GM19372 (cell line): ENCODE data around the gene TMIE.

ENCODE experiments used
- ATAC-seq: cut with Tn5 transposase; IDR thresholded peaks from one replicate; pipeline ENCODE4 v1.9.1; 2021; ENCODE audit warnings: mild to moderate bottlenecking, low read depth, moderate library complexity; ENCODE audit not compliant: unreplicated experiment

TMIE gene, protein sequence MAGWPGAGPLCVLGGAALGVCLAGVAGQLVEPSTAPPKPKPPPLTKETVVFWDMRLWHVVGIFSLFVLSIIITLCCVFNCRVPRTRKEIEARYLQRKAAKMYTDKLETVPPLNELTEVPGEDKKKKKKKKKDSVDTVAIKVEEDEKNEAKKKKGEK

DNA sequence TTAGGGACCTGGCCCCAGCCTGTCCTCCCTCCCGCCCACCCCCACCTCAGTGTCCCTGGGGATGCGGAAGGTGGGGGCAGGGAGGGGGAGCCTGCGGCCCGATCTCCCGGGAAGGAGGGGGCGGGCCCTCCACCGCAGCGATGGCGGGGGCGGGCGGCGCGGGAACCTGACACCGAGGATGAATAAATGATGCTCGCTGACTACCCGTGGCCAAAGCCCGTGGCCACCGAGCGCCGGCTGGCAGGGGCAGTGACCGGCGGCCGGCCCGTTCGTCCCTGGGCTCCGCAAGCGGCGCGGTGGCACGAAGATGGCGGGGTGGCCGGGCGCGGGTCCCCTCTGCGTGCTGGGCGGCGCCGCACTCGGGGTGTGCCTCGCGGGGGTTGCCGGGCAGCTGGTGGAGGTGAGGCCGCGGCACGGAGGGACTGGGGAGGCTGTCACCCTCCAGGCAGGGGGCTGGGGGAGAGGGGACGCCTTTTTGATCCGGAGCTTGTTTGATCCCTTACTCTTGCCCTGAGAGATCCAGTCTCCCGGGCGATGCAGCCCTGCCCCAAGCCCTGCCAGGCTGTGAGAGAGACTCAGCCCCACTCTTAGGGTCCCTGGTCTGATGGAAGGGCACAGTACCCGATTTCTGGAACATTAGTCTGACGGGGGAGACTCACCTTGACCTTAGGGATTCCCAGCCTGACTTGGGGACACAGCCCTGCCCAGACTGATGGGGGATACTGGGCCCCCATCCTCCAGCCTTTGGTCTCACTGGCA is at the start of gene TMIE:
TMIE (plus strand) TSS at position 212 of the 759 bp plus-strand sequence; CDS start at position 308, 96 bp downstream.
- no peak for ATAC-seq

DNA sequence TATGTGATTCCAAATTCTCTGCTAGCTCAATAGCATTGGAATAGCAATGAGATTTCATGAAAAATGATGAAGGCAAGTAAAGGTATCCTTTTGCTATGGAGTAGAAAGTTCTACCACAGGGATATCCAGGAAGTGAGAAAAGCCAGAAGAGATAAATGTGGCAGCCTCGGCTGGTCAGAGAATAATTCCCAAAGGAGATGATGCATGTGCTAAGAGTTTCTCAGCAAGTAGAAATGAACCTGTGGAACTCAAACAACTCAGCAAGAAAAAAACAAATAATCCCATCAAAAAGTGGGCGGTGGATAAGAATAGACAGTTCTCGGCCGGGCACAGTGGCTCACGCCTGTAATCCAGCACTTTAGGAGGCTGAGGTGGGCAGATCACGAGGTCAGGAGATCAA is 45.9 kb upstream of the TMIE start:
- no peak for ATAC-seq

DNA sequence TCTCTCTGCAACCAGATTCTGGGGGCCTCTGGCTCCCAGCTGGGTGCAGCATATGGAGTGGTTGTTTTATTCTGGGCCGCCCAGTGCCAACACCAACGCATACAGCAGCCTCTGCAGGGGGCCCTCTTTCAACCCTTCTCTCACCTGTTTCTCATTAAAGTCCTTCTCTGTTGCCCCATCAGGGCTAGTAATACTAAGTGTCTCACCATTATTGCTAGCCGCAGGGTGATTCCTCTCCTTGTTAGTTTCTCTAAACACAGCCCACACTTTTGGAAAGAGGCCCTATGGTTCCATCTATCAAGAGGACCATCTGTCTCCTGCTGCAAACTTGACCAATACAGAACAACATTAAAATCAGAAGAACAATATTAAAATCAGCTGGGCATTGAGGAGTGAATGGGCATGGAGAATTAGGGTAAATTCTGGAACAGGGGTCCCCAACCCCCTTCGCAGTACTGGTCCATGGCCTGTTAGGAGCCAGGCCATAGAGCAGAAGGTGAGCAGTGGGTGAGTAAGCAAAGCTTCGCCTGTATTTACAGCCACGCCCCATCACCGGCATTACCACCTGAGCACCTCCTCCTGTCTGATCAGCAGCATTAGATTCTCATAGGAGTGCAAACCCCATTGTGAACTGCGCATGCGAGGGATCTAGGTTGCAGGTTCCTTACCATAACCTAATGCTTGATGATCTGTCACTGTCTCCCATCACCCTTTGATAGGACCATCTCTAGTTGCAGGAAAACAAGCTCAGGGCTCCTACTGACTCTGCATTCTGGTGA is 44.2 kb upstream of the TMIE start:
- ATAC-seq, result no peak

DNA sequence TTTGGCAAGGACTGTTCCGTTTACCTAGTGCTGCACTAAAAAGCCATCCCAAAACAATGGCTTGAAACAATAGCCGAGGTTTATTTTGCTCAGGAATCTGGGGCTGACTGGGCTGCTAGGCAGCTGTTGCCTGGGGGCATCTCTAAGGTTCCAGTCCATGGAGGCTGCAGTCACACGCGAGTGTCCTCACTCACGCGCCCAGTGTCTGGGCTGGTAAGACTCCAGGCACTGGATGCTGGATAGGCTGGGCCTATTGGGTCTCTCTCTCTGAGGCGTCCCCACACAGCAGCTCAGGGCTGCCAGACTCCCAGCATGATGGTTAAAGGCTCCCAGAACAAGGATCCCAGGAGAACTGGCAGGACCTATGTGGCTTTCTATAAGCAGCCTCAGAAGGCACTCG is 41.9 kb upstream of the TMIE start:
- no peak for ATAC-seq

DNA sequence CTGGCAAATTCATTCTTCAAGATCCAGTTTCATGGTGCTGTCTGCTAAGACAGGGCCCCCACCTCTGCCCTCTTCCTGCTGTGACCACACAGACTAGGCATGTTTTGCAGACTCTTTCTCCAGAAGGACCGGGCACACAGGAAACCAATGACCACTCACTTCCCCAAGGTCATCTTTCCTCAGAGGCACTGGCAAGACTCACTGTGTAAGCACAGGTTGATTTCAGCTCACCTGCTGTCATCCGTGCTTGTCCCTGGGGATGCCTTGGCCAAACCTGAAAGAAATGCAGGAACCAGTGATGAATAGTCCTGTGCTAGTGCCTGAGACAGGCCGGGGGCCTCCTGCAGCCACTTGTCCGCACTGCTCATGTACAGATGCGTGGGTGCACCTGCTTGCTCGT is 41.2 kb upstream of the TMIE start:
- ATAC-seq, result no peak

DNA sequence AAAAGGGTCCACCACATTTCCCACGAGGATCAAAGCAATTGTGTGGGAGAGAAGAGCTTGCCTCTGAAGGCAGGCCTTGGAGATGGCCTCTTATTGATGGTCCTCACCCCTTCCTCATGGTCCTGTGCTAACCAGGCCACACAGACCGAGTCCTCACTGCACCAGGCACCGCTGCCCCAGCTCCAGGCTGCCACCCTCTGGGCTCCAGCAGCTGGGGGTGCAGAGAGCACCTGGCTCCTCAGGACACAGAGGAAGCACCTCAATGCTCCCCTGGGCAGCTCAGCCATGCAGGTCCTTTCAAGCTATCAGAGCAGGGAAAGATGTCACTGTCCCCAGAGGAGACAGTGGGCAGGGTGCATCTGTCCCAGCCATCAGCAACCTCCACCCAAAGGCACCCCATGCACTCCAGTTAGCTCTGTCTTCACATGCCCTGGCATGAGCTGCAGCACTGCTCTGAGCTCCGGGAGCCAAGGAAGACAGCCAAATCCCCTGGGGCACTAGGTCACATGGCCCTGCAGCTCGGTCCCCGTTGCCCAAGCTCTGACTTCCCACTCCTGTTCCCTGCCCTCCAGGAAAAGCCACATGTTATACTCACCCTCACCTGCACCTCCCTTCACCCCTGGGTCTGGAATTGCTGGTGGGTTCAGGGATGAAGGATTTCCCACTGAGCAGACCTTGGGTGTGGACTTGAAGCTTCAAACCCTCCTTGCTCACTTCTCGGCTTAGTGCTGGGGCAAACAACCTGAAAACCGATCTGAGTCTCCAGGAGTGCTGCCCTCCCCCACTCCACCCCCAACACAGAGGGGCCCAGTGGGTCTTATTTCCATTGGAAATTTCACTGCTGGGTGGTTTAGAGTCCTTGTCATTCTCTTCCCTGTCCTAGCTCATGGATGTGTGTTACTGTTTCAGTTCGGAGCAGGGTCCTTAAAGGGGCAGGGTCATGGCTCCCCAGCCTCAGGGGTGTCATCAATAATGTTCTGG is 40.4 kb upstream of the TMIE start:
- ATAC-seq, result no peak

DNA sequence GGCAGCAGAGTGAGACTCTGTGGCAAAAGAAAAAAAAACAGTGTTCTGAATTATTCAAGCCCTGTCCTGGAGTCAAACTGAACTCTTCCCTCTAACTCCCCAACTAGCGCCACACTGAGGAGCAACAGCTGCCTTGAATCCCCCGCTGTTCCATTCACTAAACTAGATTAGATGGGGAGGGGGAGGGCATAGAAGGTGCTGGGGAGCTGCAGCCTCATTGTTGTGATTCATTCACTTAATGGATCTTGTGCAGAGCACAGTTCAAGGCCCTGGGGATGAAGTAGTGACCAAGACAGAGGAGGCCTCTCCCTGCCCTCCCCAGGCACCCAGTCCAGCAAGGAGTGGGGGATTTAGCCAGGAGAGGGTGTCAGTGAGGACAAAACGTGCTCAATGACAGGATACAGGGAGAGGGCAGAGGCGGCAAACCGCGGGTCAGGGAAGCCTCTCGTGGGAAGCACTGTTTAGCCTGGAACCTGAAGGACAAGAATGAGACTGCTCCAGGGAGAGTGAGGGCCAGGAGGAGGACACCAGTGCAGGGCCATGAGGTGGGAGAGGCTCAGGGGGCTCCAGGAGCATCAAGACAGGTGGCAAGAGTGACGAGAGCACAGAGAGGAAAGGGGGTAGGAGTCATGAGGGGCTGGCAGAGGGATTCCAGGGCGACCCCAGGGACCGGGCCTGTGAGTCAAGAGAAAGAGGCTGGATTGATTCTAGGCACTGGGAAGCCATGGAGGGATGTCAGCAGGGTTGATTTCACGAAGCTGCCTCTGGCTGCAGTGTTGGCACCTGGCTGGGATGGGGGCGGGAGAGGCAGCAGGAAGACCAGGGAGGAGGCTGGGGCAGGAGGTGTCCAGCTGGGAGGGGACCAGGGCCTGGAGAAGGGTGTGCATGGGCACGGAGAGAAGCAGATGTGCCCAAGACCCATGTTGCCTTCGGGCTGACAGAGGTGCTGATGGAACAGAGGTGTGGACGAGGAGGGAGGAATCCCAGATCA is 39.1 kb upstream of the TMIE start:
- no peak for ATAC-seq

DNA sequence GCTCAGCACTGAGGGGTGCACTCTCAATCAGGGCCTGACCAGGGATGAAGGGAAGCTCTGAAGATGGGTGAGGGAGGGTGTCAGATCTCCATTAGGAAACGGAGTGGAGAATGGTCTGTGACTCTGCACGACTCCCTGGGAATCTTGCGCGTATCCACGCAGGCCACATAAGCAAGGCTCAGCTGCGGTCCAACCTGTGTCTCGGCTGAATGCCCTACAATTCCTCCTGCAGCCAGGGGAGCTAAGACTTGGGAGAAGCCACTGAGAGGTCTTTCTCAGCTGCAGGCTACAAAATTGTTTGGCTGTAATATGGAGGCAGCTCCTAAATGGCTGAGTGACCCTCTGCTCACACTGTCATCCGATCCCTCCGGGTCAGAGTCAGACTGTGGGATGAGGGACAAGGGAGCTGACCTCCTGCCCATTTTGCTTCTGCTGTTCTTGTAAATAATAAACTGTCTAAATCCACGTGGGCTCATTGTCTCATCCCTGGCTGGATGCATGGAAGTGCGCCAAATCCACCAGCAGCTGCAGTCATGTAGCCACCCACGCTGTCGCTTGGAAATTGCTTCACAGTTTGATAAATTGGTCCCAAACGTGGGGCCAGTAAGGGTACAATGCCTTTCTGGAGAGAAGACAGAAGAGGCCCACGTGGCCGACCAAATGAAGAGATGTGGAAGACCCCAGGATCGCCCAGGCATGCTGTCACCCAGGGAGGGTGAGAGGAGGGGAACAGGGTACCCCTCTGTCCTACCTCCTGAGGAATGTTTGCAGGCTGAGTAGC is 38.2 kb upstream of the TMIE start:
- no peak for ATAC-seq

DNA sequence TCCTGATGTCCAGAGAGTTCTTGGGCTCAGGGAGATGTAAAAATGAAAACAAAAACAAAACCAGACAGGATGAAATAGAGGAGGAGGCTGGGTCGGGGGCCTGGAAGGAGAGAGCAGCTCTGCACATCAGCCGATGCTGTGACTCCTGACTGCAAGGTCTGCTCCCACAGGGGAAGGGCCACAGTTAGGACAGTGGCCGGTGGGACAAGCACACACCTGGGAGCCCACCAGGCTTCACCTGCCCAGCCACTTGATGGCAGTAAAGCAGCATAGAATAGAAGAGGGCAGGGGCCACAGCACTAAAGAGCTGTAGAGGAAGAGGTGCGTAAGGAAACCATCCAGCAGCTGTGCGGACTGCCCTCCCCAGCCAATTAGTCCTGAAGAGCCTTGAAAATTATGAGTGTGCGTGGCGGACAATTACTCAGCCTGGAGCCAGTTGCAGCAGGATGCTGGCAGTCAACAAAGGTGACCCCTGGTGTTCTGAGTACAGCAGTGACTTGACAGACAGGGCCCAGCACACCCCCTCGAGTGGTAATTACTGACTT is 37.5 kb upstream of the TMIE start:
- ATAC-seq, result no peak

DNA sequence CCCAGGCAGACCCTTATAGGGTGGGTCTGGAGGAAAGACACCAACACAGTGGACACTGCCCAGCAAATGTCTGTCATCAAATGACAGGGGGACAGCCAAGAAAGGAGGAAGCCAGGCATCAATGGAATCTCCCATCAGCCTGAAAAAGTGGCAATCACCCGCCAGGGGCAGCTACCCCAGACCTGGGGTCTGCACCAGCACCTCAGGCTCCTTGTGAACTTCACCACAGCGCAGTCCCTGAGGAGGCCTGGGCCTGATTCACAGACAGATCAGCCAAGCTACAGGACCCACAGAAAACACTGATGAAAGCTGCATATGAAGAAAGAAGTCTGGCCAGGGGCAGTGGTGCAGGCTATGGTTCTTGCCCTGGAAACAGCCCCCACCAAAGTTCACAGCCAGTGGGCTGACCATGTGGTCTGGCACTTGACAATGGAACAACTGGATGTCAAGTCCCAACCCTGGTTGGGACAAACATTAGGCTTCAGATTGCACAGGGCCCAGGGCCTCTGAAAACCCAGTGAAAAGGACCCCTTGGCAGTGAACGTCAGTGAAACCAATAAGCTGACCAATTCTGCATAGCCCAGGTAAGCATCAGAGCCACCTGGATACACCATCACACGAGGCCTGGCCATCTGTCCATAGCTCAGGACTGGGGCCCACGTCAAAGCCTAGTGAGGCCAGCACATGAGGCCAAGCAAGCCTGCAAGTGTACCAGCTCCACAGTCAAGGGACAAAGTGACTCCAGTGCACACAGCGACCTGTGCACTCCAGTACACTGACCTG is 36.8 kb upstream of the TMIE start:
- ATAC-seq, result no peak

DNA sequence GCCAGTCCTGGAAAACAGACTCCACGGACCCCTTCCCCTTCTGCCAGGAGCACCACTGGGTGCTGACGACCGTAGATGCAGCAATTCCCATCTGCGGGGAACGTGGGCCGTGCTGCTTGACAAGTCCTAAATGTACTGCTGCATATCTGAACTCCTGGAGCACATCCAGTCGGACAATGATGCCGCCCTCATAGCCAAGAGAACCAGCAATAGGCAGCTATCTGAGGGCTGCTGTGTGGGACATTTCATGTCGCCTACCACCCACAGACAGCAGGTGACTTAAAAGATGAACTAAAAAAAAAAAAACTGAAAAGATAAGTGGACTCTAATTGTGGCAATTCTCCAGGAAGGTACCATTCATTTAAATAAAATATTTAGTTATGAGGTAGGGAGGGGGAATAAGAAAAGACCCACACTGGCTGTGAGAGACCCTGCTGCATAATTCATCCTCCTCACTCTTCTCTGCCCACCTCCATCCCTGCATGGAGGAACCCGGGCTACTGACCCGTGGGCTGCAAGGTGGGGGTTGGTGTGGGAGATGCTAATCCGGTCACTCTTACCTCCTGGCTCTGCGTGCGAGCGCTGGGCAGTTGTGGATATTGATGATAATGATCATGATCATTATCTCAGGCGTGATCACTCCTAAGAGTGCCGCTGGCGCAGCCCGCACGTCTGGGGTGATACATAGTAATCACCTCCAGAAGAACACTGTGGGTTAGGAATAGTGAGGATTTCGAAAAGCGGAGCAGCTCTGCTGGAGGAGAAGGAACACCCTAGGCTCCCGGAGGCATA is 36.0 kb upstream of the TMIE start:
- ATAC-seq, result no peak

DNA sequence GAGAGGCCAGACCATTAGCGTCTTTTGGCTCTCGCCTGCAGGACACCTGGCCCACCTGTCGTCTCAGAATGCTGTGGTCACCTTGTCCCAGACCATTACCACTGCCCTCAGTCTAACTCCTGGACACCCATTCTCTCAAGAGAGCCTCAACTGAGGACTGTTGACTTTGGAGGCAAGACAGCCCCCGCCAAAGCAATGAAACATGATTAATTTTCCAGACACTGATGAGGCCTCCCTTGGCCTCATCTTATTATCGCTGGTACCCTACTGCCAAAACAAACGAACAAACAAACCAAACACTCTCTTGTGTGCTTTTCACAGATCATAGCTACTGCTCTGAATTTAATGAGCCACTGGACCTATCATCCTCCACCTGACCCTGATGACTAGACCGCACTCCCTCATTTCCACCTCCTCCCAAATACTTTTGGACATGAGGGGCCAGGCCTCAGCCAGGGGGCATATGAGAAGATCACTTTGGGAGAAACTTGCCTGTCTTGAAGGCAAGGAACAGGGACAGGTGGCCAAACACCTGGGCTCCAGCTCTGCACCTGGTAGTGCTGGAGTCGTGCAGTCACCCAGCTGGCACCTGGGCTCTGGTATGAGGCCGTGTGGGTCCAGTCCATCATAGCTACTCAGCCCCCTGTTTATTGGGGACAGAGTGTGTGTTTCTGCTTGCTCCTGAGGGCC is 35.3 kb upstream of the TMIE start:
- ATAC-seq, result no peak

DNA sequence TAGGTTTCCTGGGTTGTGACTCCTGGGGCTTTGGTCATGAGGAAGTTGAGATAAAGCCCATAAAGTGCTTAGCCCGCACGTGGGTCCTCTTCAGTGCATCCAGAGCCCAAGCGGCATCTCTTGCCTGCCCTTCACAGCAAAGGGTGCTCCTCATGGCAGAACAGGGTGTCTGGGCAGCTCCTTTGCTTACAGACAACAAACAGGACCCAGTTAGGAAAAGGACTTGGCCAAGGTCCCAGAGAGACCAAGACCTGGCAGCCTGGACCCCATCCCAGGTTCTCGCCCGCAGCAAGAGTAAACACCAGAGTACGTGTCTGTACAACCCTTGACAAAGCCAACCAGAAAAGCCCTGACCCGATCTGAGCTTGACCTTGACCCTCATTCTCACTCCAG is 34.7 kb upstream of the TMIE start:
- no peak for ATAC-seq

DNA sequence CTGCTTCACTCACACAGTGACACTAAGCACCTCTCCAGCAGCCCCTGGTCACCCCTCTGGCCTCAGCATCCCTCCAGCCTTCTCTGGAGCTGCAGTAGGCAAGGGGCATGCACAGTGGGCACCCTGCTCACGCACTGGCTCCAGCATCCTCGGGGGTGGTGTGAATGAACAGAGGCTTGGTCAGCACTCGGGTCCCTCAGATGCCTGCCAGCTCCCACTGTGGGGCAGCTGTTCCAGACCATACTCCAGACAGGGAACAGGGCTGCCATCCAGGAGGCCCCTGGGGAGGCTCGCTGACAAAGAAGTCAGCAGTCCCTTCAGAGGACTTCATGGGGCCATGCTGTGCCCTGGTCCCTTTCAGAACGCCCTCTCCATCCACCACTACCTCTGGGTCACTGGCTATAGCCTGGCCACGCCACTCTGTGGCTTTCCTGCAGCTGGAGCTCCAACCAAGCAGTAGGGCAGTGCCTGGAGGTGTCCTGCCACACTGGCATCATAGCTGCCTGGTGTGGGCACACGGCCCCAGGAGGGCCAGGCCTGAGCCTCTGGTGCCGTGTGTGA is 34.1 kb upstream of the TMIE start:
- ATAC-seq, result no peak

DNA sequence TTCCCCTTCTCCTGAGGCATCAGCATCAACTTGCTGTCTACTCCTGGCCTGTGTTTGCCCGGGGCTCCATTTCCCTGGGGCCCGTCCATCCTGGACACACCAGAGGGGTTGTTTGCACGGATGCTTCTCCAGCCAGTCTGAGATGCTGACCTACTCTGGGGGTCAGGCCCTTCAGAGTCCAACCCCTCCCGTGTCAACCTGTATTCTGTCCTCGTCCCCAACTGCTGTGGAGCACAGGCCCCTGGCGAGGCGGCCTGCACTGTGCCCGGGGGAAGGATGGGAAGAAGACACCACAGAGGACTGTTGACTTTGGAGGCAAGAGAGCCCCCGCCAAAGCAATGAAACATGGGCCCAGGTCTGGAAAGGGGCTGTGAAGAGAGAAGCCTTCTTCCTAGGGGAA is 33.5 kb upstream of the TMIE start:
- ATAC-seq, result no peak

DNA sequence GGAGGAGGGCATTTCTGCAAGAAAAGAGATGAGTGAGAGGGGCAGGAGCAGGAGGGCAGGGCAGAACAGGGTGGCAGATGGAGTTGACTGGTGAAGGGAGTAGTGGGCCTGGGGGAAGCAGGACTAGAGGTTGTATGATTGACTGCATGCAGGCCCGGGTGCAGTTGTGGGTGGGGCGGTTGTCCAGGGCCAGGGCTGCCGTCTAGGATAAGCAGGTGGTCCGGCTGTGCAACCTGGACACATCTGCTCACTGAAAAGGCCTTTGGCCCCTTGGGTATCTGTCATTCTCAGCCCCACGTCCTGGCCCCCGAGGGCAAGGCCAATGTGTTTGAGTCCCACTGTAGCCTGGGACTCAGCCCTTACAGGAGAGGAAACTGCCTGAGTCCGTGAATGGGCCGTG is 33.1 kb upstream of the TMIE start:
- no peak for ATAC-seq
